WTC11 (cell line): ENCODE measurements around the gene SLC10A3. TPM values are rescaled to one million over a fixed set of nuclear protein-coding genes. Genes with fewer than 3 reads are reported as not detected.

ENCODE experiments used
- ATAC-seq: fragments of 200-7000 bp; cut with Tn5 transposase; 2 replicates; pipeline ENCODE4 v1.10.0; 2021; ENCODE audit warnings: mild to moderate bottlenecking, moderate library complexity
- CTCF ChIA-PET: fragments of 300-600 bp; sonication (Branson Sonifier 250); formaldehyde crosslinking; loops from one replicate; lab custom pipeline; 2021; ENCODE audit warnings: antibody characterized with exemption; lab: Charles Lee
- POLR2A ChIA-PET: fragments of 350-600 bp; sonication (Branson Sonifier 250); formaldehyde crosslinking; loops from one replicate; lab custom pipeline; 2021; ENCODE audit warnings: antibody characterized with exemption; lab: Charles Lee
- DNase-seq: peaks from one replicate; pipeline ENCODE4 v3.0.0; 2021; ENCODE audit warnings: low spot score
- H3K27ac Mint-ChIP-seq: 2 replicates; pipeline ENCODE4 v1.8.0; 2021; ENCODE audit warnings: mixed read lengths
- H3K27me3 Mint-ChIP-seq: 2 replicates; pipeline ENCODE4 v1.8.0; 2021; ENCODE audit warnings: low read depth, mild to moderate bottlenecking, moderate library complexity, mixed read lengths
- H3K36me3 Mint-ChIP-seq: 2 replicates; pipeline ENCODE4 v1.8.0; 2021; ENCODE audit warnings: mixed read lengths
- H3K4me1 Mint-ChIP-seq: 2 replicates; pipeline ENCODE4 v1.8.0; 2022; ENCODE audit warnings: mixed read lengths
- H3K4me3 Mint-ChIP-seq: 2 replicates; pipeline ENCODE4 v1.8.0; 2021; ENCODE audit warnings: mild to moderate bottlenecking, moderate library complexity, mixed read lengths
- H3K9me3 Mint-ChIP-seq: 2 replicates; pipeline ENCODE4 v1.8.0; 2021; ENCODE audit warnings: mixed read lengths
- ATF1 ChIP-seq: sonication (generic); formaldehyde crosslinking; IDR thresholded peaks from 2 replicates; pipeline ENCODE4 v1.8.1; 2023; ENCODE audit warnings: mild to moderate bottlenecking, moderate library complexity, missing genetic modification reagents
- CBFB ChIP-seq: sonication (generic); formaldehyde crosslinking; IDR thresholded peaks from 2 replicates; pipeline ENCODE4 v1.8.1; 2022; ENCODE audit warnings: mild to moderate bottlenecking, low read depth, missing genetic modification reagents
- FOXJ3 ChIP-seq: sonication (generic); formaldehyde crosslinking; IDR thresholded peaks from 2 replicates; pipeline ENCODE4 v1.9.0; 2021; ENCODE audit warnings: missing genetic modification reagents, mild to moderate bottlenecking, borderline replicate concordance
- FOXK1 ChIP-seq: sonication (generic); formaldehyde crosslinking; IDR thresholded peaks from 2 replicates; pipeline ENCODE4 v1.8.0; 2022; ENCODE audit warnings: mild to moderate bottlenecking, moderate library complexity, missing genetic modification reagents
- GRHL2 ChIP-seq: fragments of 250-450 bp; sonication (Bioruptor Pico); IDR thresholded peaks from 2 replicates; pipeline ENCODE4 v1.8.0; 2022; ENCODE audit warnings: mild to moderate bottlenecking, moderate library complexity; ENCODE audit not compliant: insufficient replicate concordance, severe bottlenecking
- MXD4 ChIP-seq: fragments of 250-450 bp; sonication (Bioruptor Pico); IDR thresholded peaks from 2 replicates; pipeline ENCODE4 v1.8.0; 2021; ENCODE audit warnings: mild to moderate bottlenecking, moderate library complexity, borderline replicate concordance
- NFYB ChIP-seq: sonication (generic); formaldehyde crosslinking; conservative IDR thresholded peaks from 2 replicates; pipeline ENCODE4 v1.8.0; 2022; ENCODE audit warnings: low read depth, missing genetic modification reagents
- OVOL2 ChIP-seq: fragments of 250-450 bp; sonication (Bioruptor Pico); IDR thresholded peaks from 2 replicates; pipeline ENCODE4 v1.9.0; 2021; ENCODE audit warnings: mild to moderate bottlenecking, borderline replicate concordance
- SMAD4 ChIP-seq: sonication (generic); formaldehyde crosslinking; IDR thresholded peaks from 2 replicates; pipeline ENCODE4 v1.8.0; 2022; ENCODE audit warnings: mild to moderate bottlenecking, missing genetic modification reagents
- TEAD4 ChIP-seq: sonication (generic); formaldehyde crosslinking; IDR thresholded peaks from 2 replicates; pipeline ENCODE4 v1.8.0; 2022; ENCODE audit warnings: mild to moderate bottlenecking, missing genetic modification reagents
- TP53 ChIP-seq: sonication (generic); formaldehyde crosslinking; IDR thresholded peaks from 2 replicates; pipeline ENCODE4 v1.8.1; 2023; ENCODE audit warnings: mild to moderate bottlenecking, missing genetic modification reagents
- ZNF317 ChIP-seq: sonication (generic); formaldehyde crosslinking; IDR thresholded peaks from 2 replicates; pipeline ENCODE4 v1.8.1; 2023; ENCODE audit warnings: low read depth, mild to moderate bottlenecking, moderate library complexity, missing genetic modification reagents, borderline replicate concordance
- ZNF416 ChIP-seq: fragments of 250-450 bp; sonication (Bioruptor Pico); IDR thresholded peaks from 2 replicates; pipeline ENCODE4 v1.9.0; 2021; ENCODE audit warnings: mild to moderate bottlenecking, inconsistent platforms
- total RNA-seq: library from RNA; stranded (reverse); gene quantifications from 3 replicates; pipeline ENCODE4 v1.2.3, GENCODE V29; 2021
- TF ChIP-seq, protein P1 (sequence below): sonication (generic); formaldehyde crosslinking; IDR thresholded peaks from 2 replicates; pipeline ENCODE4 v1.8.0; 2022; ENCODE audit warnings: missing genetic modification reagents
- TF ChIP-seq, protein P2 (sequence below): sonication (generic); formaldehyde crosslinking; IDR thresholded peaks from 2 replicates; pipeline ENCODE4 v1.8.1; 2022; ENCODE audit warnings: low read depth, mild to moderate bottlenecking, moderate library complexity, missing genetic modification reagents, borderline replicate concordance
- TF ChIP-seq, protein P3 (sequence below): sonication (generic); formaldehyde crosslinking; IDR thresholded peaks from 2 replicates; pipeline ENCODE4 v1.8.1; 2023; ENCODE audit warnings: mild to moderate bottlenecking, missing genetic modification reagents, moderate library complexity
- TF ChIP-seq, protein P4 (sequence below): fragments of 250-450 bp; sonication (Bioruptor Pico); IDR thresholded peaks from 2 replicates; pipeline ENCODE4 v1.9.0; 2021; ENCODE audit warnings: mild to moderate bottlenecking
- TF ChIP-seq, protein P5 (sequence below): sonication (generic); formaldehyde crosslinking; IDR thresholded peaks from 2 replicates; pipeline ENCODE4 v1.8.0; 2022; ENCODE audit warnings: mild to moderate bottlenecking, missing genetic modification reagents
- TF ChIP-seq, protein P6 (sequence below): fragments of 250-450 bp; sonication (Bioruptor Pico); IDR thresholded peaks from 2 replicates; pipeline ENCODE4 v2.1.2; 2022; ENCODE audit warnings: mild to moderate bottlenecking, moderate library complexity

Gene SLC10A3
- total RNA-seq, 1 experiment from 2014 or later, result 9.8 TPM

DNA sequence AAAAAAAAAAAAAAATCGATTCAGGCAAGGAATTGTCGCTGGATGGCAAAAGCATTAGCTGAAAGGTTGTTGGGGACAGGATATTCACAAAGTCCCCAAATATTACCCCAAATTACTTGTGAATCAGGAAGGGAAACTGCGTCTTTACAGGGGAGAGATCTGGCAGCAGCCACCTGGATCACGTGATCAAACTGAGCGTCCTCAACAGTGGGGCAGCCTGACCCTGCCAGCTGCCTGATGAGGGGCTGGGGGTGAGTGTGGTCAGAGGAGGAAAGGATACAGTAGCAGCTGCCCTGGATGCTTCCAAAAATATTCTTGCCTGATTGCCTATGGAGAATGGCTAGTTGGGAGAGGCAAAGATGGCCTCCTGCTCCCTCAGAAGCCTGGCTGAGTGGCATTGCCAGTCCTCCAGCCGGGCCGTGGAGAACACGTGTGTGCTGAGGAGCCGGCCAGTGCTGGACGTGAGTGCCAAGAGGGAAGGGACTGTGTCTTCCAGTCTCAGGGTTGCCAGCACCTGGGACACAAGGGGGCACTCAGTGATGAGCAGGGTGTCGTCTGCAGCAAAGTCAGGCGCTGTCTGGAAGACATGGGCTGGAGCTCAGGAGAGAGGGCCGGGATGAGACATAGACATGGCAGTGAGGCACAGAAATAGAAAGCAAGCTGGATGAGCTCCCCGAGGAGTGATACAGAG lies 8.4 kb downstream of the SLC10A3 start:
- ATAC-seq, result no peak
- no peak for DNase-seq
- H3K4me3 Mint-ChIP-seq, result no peak overlapping the region
- no peaks in the 10 kb centered on the region for H3K27me3 Mint-ChIP-seq
- POLR2A ChIA-PET, result no interaction called here
- peak overlapping the region; percentile 40; the same call in 1 of the 2 replicates for H3K27ac Mint-ChIP-seq
- no peaks in the 10 kb centered on the region for H3K9me3 Mint-ChIP-seq
- CTCF ChIA-PET, result interaction anchor here (0.6 to 0.9 kb wide), 2 partner anchors 45 to 57 kb away, joined by 4 to 6 read pairs; no protein-coding TSS in a partner anchor
- TF ChIP-seq, protein P1, sequence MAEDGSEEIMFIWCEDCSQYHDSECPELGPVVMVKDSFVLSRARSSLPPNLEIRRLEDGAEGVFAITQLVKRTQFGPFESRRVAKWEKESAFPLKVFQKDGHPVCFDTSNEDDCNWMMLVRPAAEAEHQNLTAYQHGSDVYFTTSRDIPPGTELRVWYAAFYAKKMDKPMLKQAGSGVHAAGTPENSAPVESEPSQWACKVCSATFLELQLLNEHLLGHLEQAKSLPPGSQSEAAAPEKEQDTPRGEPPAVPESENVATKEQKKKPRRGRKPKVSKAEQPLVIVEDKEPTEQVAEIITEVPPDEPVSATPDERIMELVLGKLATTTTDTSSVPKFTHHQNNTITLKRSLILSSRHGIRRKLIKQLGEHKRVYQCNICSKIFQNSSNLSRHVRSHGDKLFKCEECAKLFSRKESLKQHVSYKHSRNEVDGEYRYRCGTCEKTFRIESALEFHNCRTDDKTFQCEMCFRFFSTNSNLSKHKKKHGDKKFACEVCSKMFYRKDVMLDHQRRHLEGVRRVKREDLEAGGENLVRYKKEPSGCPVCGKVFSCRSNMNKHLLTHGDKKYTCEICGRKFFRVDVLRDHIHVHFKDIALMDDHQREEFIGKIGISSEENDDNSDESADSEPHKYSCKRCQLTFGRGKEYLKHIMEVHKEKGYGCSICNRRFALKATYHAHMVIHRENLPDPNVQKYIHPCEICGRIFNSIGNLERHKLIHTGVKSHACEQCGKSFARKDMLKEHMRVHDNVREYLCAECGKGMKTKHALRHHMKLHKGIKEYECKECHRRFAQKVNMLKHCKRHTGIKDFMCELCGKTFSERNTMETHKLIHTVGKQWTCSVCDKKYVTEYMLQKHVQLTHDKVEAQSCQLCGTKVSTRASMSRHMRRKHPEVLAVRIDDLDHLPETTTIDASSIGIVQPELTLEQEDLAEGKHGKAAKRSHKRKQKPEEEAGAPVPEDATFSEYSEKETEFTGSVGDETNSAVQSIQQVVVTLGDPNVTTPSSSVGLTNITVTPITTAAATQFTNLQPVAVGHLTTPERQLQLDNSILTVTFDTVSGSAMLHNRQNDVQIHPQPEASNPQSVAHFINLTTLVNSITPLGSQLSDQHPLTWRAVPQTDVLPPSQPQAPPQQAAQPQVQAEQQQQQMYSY (CRISPR knock-in tag), result peak; percentile 42; the same call in 1 of the 2 replicates
- TF ChIP-seq, protein P2, sequence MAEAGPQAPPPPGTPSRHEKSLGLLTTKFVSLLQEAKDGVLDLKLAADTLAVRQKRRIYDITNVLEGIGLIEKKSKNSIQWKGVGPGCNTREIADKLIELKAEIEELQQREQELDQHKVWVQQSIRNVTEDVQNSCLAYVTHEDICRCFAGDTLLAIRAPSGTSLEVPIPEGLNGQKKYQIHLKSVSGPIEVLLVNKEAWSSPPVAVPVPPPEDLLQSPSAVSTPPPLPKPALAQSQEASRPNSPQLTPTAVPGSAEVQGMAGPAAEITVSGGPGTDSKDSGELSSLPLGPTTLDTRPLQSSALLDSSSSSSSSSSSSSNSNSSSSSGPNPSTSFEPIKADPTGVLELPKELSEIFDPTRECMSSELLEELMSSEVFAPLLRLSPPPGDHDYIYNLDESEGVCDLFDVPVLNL (CRISPR knock-in tag), result no peak
- H3K36me3 Mint-ChIP-seq, result no peaks in the 10 kb centered on the region
- peaks cover 3% of the 10 kb centered on the region; the same call in 1 of the 2 replicates for H3K4me1 Mint-ChIP-seq

DNA sequence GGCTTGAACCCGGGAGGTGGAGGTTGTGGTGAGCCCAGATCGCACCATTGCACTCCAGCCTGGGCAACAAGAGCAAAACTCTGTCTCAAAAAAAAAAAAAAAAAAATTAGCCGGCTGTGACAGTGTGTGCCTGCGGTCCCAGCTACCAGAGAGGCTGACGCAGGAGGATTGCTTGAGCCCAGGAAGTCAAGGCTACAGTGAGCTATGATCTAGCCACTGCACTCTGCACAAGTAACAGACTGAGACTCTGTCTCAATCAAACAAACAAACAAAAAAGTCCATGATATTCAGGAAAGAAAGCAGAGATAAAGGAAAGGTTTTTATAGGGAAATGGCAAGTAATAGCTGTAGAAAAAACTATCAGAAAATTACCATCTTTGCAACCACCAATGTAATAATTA lies 9.2 kb downstream of the SLC10A3 start:
- Mint-ChIP-seq H3K36me3 (no peaks in the 10 kb centered on the region), H3K4me3 (no peak overlapping the region), H3K4me1 (peaks cover 3% of the 10 kb centered on the region; the same call in 1 of the 2 replicates), H3K9me3 (no peaks in the 10 kb centered on the region), H3K27ac (no peak overlapping the region)
- ChIA-PET CTCF (no interaction called here), POLR2A (interaction anchor here (0.5 kb wide), 1 partner anchor 56 kb away, joined by 6 read pairs; no protein-coding TSS in a partner anchor)
- ATAC-seq (no peak), DNase-seq (no peak)
- TF ChIP-seq, protein P3, sequence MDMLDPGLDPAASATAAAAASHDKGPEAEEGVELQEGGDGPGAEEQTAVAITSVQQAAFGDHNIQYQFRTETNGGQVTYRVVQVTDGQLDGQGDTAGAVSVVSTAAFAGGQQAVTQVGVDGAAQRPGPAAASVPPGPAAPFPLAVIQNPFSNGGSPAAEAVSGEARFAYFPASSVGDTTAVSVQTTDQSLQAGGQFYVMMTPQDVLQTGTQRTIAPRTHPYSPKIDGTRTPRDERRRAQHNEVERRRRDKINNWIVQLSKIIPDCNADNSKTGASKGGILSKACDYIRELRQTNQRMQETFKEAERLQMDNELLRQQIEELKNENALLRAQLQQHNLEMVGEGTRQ (CRISPR knock-in tag), result no peak
- TF ChIP-seq SMAD4 (CRISPR knock-in tag) (no peak), ATF1 (no peak), ZNF416 (no peak), TEAD4 (CRISPR knock-in tag) (no peak), CBFB (CRISPR knock-in tag) (no peak), NFYB (no peak), OVOL2 (no peak), FOXJ3 (CRISPR knock-in tag) (no peak), GRHL2 (CRISPR knock-in tag) (no peak), TP53 (CRISPR knock-in tag) (no peak), FOXK1 (CRISPR knock-in tag) (no peak), MXD4 (CRISPR knock-in tag) (no peak), ZNF317 (CRISPR knock-in tag) (no peak)
- TF ChIP-seq, protein P4, sequence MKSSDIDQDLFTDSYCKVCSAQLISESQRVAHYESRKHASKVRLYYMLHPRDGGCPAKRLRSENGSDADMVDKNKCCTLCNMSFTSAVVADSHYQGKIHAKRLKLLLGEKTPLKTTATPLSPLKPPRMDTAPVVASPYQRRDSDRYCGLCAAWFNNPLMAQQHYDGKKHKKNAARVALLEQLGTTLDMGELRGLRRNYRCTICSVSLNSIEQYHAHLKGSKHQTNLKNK (CRISPR knock-in tag), result no peak
- TF ChIP-seq, protein P5, sequence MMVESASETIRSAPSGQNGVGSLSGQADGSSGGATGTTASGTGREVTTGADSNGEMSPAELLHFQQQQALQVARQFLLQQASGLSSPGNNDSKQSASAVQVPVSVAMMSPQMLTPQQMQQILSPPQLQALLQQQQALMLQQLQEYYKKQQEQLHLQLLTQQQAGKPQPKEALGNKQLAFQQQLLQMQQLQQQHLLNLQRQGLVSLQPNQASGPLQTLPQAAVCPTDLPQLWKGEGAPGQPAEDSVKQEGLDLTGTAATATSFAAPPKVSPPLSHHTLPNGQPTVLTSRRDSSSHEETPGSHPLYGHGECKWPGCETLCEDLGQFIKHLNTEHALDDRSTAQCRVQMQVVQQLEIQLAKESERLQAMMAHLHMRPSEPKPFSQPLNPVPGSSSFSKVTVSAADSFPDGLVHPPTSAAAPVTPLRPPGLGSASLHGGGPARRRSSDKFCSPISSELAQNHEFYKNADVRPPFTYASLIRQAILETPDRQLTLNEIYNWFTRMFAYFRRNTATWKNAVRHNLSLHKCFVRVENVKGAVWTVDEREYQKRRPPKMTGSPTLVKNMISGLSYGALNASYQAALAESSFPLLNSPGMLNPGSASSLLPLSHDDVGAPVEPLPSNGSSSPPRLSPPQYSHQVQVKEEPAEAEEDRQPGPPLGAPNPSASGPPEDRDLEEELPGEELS (CRISPR knock-in tag), result no peak
- TF ChIP-seq, protein P6, sequence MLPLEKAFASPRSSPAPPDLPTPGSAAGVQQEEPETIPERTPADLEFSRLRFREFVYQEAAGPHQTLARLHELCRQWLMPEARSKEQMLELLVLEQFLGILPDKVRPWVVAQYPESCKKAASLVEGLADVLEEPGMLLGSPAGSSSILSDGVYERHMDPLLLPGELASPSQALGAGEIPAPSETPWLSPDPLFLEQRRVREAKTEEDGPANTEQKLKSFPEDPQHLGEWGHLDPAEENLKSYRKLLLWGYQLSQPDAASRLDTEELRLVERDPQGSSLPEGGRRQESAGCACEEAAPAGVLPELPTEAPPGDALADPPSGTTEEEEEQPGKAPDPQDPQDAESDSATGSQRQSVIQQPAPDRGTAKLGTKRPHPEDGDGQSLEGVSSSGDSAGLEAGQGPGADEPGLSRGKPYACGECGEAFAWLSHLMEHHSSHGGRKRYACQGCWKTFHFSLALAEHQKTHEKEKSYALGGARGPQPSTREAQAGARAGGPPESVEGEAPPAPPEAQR, result no peak
- TF ChIP-seq, all 79 proteins: peak for 0
- no peaks in the 10 kb centered on the region for H3K27me3 Mint-ChIP-seq
